Measurements from ENCODE around the gene PTPRK.

PTPRK gene

GRCh38 chr6:128065072-128065471, 455.3 kb downstream of the PTPRK start:
- Histone ChIP-seq H3K4me2 (ENCODE audit: low read length) (no peak overlapping the region), H3K9ac (ENCODE audit: low read length) (no peak overlapping the region), H3K4me1 (ENCODE audit: low read length) (no peaks in the 10 kb centered on the region), H3K79me2 (ENCODE audit: low read length) (no peaks in the 10 kb centered on the region), H3K4me3 (ENCODE audit: low read length) (no peak overlapping the region), H3K27me3 (ENCODE audit: low read depth, low read length) (no peaks in the 10 kb centered on the region), H4K20me1 (ENCODE audit: insufficient read depth, low read length) (no peaks in the 10 kb centered on the region), H2AFZ (ENCODE audit: low read depth, low read length) (no peak overlapping the region), H3K36me3 (replicated peaks; ENCODE audit: low read depth, low read length) (no peaks in the 10 kb centered on the region), H3K27ac (ENCODE audit: low read length) (no peak overlapping the region), H3K9me3 (ENCODE audit: insufficient read depth, low read length) (no peaks in the 10 kb centered on the region)
- no peak for TF ChIP-seq EZH2phosphoT487 (IDR thresholded peaks at IDR 0.05; ENCODE audit: low read depth)
- TF ChIP-seq CTCF (IDR thresholded peaks at IDR 0.05; ENCODE audit: low read depth, low read length) = no peak

GRCh38 chr6:128064540-128064895, 455.9 kb downstream of the PTPRK start:
- Histone ChIP-seq H3K9ac (ENCODE audit: low read length) (no peak overlapping the region), H2AFZ (ENCODE audit: low read depth, low read length) (no peak overlapping the region), H3K9me3 (ENCODE audit: insufficient read depth, low read length) (no peaks in the 10 kb centered on the region), H3K4me3 (ENCODE audit: low read length) (no peak overlapping the region), H3K4me1 (ENCODE audit: low read length) (no peaks in the 10 kb centered on the region), H4K20me1 (ENCODE audit: insufficient read depth, low read length) (no peaks in the 10 kb centered on the region), H3K27ac (ENCODE audit: low read length) (no peak overlapping the region), H3K79me2 (ENCODE audit: low read length) (no peaks in the 10 kb centered on the region), H3K36me3 (replicated peaks; ENCODE audit: low read depth, low read length) (no peaks in the 10 kb centered on the region), H3K4me2 (ENCODE audit: low read length) (no peak overlapping the region), H3K27me3 (ENCODE audit: low read depth, low read length) (no peaks in the 10 kb centered on the region)
- no peak for TF ChIP-seq CTCF (IDR thresholded peaks at IDR 0.05; ENCODE audit: low read depth, low read length)
- no peak for TF ChIP-seq EZH2phosphoT487 (IDR thresholded peaks at IDR 0.05; ENCODE audit: low read depth)

- Histone ChIP-seq H3K4me1 (ENCODE audit: low read length) (no peaks in the 10 kb centered on the region), H2AFZ (ENCODE audit: low read depth, low read length) (no peak overlapping the region), H3K27ac (ENCODE audit: low read length) (no peak overlapping the region), H3K4me2 (ENCODE audit: low read length) (no peak overlapping the region), H3K36me3 (replicated peaks; ENCODE audit: low read depth, low read length) (no peaks in the 10 kb centered on the region), H3K27me3 (ENCODE audit: low read depth, low read length) (no peaks in the 10 kb centered on the region), H3K9me3 (ENCODE audit: insufficient read depth, low read length) (no peaks in the 10 kb centered on the region), H3K4me3 (ENCODE audit: low read length) (no peak overlapping the region), H4K20me1 (ENCODE audit: insufficient read depth, low read length) (no peaks in the 10 kb centered on the region), H3K79me2 (ENCODE audit: low read length) (no peaks in the 10 kb centered on the region), H3K9ac (ENCODE audit: low read length) (no peak overlapping the region)
- TF ChIP-seq EZH2phosphoT487 (IDR thresholded peaks at IDR 0.05; ENCODE audit: low read depth) = no peak
- TF ChIP-seq CTCF (IDR thresholded peaks at IDR 0.05; ENCODE audit: low read depth, low read length) = no peak
Measured at GRCh38 chr6:128063850-128064539, 456.4 kb downstream of the PTPRK start.

GRCh38 chr6:128062882-128063603, 457.4 kb downstream of the PTPRK start:
- Histone ChIP-seq H3K4me2 (ENCODE audit: low read length) (no peak overlapping the region), H3K4me1 (ENCODE audit: low read length) (no peaks in the 10 kb centered on the region)

More at GRCh38 chr6:128062882-128063603, 457.4 kb downstream of the PTPRK start:
- Histone ChIP-seq H2AFZ (ENCODE audit: low read depth, low read length) (no peak overlapping the region), H3K36me3 (replicated peaks; ENCODE audit: low read depth, low read length) (no peaks in the 10 kb centered on the region), H3K9ac (ENCODE audit: low read length) (no peak overlapping the region), H3K4me3 (ENCODE audit: low read length) (no peak overlapping the region), H3K27me3 (ENCODE audit: low read depth, low read length) (no peaks in the 10 kb centered on the region), H3K27ac (ENCODE audit: low read length) (no peak overlapping the region), H4K20me1 (ENCODE audit: insufficient read depth, low read length) (no peaks in the 10 kb centered on the region), H3K9me3 (ENCODE audit: insufficient read depth, low read length) (no peaks in the 10 kb centered on the region), H3K79me2 (ENCODE audit: low read length) (no peaks in the 10 kb centered on the region)
- no peak for TF ChIP-seq CTCF (IDR thresholded peaks at IDR 0.05; ENCODE audit: low read depth, low read length)
- TF ChIP-seq EZH2phosphoT487 (IDR thresholded peaks at IDR 0.05; ENCODE audit: low read depth) = no peak

Measured in OCI-LY3 (cell line).